HG02763 (cell line): ENCODE measurements around the gene MESD.
A peak's percentile ranks its signal among the peaks of the same experiment; 100 is the strongest.

Experiments
- ATAC-seq: cut with Tn5 transposase; IDR thresholded peaks from one replicate; pipeline ENCODE4 v1.9.1; 2021; ENCODE audit warnings: mild to moderate bottlenecking, moderate library complexity; ENCODE audit not compliant: unreplicated experiment

Gene MESD

DNA sequence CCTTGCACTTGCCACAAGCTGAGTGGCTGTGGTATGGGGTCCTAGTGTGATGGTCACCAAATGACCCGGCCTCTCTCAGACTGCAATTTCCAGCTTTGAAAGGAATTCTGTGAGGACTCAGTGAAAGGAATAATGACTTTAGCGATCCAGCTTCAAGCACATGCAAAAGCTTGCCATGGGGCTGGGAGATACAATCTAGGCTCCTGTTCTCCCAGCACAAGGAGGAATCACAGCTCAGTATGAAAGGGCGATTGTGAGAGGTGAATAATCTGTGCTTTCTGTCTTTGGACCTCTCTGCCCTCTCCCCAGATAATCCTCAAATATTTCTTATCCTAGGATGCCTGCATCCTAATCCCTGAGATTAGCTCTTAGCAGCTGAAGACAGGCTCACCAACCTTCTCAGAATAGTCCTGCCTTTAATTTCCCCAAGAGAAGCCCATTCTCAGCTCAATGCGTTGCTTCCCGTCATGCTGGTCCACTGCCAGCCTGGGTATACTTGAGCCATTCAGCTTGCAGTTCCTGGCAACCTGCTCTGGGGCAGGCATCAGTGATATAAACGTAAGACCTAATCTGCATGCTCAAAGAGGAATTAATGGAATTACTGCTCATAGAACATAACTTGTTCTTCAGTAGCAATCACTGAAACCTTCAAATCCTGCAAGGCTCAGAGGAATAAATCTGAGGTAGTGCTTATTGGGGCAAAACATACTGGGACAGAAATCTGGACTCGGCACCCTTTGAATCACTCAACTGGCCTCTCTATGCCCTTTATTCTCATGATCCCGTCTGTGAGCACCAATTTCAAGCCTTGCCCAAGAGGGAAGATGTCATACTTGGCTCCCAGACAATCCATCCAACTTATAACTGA lies 26.2 kb upstream of the MESD start:
- ATAC-seq: no peak

DNA sequence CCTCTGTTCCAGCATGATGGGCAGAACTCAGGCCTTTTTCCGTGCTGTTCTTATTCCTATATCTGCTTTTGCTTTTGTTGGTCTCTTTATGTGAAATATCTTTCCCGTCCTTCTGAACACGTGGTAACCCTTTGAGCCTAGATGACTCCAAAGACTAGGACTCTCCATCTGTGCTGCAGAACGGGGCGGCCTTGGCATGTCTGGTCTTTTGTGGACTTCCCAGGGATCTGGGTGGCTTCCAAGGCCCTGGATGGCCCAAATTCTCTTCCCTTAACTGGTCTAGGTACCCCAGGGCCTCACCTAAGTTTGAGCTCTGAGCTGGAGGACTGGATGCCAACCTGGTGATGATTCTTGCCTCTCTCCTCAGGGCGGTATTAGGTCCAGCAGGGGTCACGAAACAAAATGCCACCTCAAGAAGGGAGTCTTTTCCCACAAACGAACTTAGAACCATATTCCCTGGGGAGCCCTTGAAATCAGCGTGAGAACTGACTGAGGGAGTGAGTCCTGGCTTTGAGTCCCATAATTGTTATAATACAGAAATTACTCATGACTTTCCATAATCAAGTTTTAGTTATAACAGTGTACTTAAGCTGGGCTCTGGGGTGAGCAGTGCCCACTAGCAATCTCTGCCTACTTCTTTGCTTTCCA lies 25.0 kb upstream of the MESD start:
- ATAC-seq: no peak

GRCh38 chr15:81013396-81013929 lies 23.8 kb upstream of the MESD start:
- no peak for ATAC-seq

DNA sequence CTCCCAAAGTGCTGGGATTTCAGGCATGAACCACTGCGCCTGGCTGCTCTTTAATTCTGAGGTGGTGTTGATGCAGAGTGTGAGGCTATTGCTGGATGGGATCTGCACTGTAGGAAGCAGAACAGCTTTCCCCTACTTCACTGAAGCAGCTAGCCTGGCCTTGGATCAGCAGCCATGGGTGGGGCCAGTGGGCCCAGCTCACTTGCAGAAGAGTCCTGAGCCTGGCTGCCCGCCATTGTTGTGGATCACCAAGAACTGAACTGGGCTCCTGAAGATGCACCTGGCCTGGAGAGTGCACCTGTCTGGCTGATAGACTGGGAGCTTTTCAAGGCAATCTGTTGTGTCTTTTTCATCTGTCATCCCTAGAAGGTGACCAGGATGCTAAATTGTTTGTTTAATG lies 23.0 kb upstream of the MESD start:
- no peak for ATAC-seq

GRCh38 chr15:81011593-81011992 lies 22.0 kb upstream of the MESD start:
- ATAC-seq: no peak

GRCh38 chr15:81010086-81010485 lies 20.5 kb upstream of the MESD start:
- no peak for ATAC-seq

- no peak for ATAC-seq
These were observed 18.7 kb upstream of the MESD start for GRCh38 chr15:81008312-81008711.

GRCh38 chr15:81007428-81008064 lies 17.9 kb upstream of the MESD start:
- no peak for ATAC-seq

DNA sequence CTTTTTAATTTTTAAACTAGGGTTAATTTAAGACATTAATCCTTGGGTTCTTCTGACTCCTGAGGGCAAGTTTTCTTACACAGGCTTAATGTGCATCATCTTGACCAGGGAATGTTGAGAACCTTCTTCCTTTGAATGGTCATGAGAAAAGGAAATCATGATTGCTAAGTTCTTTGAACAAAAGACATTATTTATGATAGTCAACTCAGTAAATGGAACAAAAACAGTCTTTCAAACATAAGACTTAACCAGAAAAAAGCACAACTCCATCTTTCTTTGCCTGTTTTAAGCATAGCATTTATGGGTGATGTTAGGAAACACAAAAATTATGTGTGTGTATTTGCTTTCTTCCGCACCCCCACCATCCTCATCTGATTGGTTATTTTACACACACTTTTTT lies 16.5 kb upstream of the MESD start:
- ATAC-seq: no peak

DNA sequence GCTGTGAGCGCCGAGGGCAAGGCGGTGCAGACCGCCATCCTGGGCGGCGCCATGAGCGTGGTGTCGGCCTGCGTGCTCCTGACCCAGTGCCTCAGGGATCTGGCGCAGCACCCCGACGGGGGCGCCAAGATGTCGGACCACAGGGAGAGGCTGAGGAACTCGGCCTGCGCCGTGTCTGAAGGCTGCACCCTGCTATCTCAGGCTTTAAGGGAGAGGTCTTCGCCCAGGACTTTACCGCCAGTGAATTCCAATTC lies 13.4 kb upstream of the MESD start:
- ATAC-seq: no peak

- no peak for ATAC-seq
These were observed 12.9 kb upstream of the MESD start for GRCh38 chr15:81002331-81003096.

DNA sequence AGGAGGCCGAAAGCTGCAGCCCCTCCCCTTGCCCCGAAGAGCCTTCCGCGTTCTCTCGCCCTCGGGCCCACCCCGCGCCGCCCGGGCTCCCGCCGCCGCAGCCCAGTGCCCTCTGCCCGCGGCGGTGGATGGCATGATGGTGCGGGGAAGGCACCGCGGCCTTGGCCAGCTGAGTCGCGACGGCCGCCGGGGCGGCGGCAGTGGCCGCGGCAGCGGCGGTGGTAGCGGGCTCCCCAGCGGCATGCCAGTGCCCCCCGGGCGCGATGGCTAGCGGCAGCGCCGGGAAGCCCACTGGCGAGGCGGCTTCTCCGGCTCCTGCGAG lies 12.4 kb upstream of the MESD start:
- ATAC-seq: no peak

DNA sequence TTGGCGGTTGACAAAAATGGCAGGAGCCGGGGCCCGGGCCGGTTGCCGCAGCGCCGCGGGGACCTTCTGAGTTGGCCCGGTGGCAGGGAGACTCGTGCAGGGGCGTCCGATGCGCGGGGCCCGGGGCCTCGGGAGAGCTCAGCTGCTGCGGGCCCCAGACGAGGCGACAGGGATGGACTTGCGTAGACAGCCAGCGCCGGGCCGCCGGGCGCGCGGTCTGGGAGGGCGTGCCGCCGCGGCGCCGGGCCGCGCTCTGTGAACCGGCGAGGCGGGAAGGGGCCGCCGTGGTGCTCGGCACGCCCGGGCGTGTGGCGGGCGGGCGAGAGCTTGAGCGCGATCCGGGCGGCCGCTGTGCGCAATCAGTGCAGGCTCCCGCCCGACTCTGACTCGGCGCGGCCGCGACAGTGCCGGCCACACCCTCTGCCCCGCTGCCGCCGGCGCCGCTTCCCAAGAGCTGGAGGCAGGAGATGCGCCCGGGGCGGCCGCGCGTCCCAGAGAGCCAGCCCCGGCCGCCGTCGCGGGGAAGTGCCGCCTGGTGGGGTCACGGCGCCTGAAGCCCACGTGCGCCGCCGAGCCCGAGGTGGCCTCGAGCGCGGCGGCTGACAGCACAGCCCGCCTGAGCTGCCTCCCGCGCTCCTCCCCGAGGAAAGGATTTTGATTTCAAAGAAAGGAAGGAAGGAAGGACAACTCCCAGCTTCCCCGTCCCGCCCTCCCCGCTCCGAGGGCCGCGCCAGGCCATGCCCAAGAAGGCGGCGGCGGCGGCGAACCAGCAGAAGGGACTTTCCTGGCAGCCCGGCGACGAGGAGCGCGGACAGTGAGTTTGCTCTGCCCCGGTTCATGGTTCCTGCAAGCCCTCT lies 11.8 kb upstream of the MESD start:
- ATAC-seq: peak; percentile 25

DNA sequence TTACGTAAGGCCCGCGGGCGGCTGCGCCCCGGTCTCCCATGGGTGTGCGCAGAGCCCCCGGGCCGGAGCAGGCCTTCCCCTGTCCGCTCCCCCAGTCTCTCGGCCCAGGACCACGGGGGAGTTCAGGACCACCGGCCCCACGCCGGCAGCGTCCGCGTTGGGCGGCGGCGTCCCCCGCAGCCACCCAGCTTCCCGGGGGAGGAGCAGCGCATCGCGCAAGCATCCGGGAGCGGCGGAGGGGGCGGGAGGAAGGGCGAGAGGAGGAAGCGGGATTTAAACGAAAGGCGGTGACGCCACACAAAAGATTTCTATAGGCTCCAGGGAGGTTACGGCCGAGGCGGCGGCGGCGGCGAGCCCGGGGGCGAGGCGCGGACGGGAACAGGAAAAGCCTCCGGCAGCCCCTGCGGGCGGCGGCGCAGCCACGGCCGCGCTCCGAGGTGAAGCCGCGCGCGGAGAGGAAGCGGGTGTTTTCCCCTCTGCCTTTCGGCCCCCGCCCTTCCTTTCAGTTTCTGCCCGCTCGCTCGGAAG lies 11.1 kb upstream of the MESD start, which contains the start of gene TLNRD1:
Gene TLNRD1, plus strand, starts transcription at position 300 of the 528 bp plus-strand sequence. CDS start 1,349 bp downstream, outside the sequence.
- ATAC-seq: peak; percentile 57

DNA sequence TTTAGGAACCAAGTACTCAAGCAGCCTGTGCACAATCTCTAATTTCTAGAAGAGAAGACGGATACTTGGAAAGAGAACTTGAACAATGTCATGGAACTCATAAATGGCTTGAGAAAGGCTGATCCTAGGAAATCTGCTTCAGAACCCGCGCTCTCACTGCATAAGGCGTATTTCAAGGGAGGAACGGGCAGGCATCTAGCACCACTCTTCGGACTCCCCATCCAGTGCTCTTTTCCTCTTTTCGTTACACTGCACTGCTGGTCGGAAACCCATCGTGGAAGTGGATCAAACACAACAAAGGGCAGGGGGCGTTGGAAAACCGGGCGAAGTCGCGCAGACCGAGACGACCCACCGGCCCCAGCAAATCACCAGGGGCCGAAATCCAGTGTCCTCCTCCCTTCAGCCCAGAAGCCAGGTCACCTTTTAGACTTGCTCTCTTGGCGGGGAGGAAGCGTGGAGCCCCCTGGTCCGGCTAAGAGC lies 10.6 kb upstream of the MESD start:
- ATAC-seq: no peak

DNA sequence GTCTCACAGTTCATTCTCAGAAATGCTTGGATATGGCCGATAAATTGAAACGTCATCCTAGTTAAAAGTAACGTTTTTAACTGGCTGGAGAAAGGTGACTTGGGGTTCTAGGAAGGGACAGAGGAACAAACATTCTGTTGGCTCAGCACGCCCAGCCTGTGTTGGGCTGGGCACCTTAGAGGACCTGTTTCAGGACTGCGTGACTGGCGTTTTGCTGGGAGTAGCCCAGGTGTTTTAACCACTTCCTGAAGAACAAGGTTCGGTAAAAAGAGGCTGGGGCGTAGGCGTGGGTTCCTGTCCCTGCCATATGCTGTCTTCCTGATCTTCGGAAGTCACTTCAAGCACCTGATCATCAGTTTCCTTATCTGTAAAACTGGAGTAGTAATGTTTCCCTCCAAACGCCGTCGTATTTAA lies 10.0 kb upstream of the MESD start:
- peak; percentile 25 for ATAC-seq

DNA sequence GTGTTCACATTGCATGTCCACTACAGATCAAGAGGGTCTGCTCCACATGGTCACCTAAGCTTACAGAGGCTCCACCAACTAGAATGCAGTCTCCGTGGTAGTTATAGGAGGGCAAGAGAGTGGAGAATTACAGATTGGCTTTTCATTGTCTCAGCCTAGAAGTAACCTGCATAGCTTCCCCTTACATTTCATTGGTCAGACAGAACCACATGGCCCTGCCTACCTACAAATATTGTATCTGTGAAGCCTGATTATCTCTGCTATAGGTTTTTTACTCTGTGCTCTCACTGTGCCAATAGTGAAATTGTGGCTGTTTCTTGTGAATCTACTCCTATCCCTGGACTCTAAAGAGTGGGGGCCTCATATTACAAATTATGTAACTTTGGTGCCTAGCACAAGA lies 8.6 kb upstream of the MESD start:
- ATAC-seq: no peak

DNA sequence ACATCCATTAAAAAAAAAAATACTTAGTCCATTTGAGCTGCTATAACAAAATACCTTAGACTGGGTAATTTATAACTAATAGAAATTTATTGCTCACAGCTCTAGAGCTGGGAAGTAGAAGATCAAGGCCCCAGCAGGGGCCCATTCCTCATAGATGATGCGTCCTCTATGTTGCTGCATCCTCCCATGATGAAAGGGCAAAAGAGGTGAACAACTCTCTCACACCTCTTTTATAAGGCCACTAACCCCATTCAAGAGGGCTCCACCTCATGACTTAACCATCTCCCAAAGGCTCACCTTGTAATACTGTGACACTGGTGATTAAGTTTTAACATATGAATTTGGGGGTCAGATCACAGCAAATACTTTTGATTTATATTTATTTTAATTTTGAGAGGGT lies 8.1 kb upstream of the MESD start:
- no peak for ATAC-seq

DNA sequence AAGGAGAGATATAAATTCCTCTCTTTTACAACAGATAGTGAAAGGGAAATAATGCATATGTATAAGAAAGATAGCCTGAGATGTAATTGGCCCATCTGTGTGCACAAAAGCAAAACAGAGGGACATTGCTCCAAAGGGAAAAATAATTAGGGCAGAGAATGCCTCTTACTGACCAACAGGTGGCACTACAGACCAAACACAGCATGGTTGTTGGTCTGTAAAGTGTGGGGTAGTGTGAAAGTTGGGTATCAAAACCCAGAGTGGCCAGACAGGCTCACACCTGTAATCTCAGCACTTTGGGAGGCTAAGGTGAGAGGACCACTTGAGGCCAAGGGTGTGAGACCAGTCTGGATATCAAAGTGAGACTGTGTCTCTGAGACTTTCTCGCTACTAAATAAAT lies 6.6 kb upstream of the MESD start:
- no peak for ATAC-seq

- no peak for ATAC-seq
These were observed 2.8 kb upstream of the MESD start for GRCh38 chr15:80992441-80992840.
